GM21528 (cell line): ENCODE measurements around the gene SIRPB1.
"Not testable (repeated sequence)": the region's sequence is repeated elsewhere in the genome, so short reads cannot be mapped to it uniquely, and the experiment has no call there.

Experiments
- ATAC-seq: cut with Tn5 transposase; IDR thresholded peaks from one replicate; pipeline ENCODE4 v1.9.1; 2021; ENCODE audit warnings: mild to moderate bottlenecking, moderate library complexity; ENCODE audit not compliant: unreplicated experiment, low FRiP score

SIRPB1 gene

DNA sequence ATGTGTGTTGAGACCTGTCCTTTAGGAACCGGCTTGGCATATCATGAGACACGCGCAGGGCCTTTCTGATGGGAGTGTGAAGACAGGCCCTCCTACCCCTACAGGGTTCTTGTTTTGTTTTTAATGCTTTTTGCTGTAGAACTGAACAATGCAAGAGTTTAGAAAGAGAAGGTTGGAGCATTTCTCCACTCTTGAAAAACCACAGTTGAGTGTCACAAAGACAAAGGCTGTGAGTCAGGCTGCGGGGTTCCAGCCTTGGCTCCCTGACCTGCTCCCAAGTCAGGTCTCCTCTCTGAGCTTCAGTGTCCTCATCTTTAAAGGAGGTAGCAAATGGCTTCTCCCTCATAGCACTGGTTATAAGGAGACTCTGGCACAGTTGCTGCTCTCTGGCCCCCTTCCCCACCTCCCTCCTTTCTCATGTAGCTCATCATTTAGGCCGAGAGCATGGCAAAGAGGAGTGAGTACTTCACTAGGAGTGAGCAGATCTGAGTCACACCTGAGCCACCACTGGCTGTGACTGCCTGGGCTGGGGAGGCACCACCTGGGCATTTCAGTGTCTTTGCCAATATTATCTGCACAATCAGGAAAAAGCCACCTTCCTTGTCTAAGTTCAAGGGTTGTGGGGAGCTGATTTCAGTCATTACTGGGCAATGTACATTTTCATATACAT is 11.0 kb downstream of the SIRPB1 start:
- not testable (repeated sequence) for ATAC-seq

DNA sequence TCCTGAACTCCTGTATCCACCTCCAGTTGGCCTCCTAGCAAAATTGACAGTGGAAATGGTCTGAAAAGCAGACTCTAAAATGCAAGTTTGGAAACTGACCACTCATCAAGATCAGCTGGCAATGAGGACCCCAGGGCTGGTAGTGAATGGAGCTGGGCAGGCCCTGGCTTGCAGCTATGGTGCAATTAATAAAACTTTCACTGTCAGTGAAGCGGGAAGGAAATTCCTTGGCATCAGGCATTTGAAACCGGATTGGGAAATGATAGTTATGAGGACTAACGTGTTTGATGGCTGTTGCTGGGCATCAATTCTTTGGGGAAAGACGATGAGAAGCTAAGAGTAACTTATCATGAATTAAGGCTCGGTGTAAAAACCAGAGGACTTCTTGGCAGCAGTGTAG is 19.1 kb downstream of the SIRPB1 start:
- ATAC-seq, result no peak

DNA sequence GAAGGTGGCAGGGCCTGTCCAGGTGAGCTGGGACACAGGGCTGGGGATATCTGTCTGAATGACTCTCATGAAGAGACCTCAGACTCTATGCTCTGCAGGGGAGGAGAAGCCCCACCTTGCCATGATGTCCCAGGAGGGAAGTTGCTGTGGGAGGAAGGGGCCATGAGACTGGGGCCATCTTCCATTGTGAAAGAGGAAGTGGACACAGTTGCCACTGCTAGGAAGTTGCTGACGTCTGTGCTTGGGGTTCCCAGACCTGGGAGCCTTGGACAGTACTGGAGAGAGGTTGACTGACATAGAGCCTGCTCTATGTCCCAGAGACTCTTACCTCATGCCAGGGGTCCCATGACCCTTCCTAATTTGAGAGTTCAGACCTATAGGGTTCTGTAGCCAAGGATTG is 24.5 kb downstream of the SIRPB1 start:
- no peak for ATAC-seq

DNA sequence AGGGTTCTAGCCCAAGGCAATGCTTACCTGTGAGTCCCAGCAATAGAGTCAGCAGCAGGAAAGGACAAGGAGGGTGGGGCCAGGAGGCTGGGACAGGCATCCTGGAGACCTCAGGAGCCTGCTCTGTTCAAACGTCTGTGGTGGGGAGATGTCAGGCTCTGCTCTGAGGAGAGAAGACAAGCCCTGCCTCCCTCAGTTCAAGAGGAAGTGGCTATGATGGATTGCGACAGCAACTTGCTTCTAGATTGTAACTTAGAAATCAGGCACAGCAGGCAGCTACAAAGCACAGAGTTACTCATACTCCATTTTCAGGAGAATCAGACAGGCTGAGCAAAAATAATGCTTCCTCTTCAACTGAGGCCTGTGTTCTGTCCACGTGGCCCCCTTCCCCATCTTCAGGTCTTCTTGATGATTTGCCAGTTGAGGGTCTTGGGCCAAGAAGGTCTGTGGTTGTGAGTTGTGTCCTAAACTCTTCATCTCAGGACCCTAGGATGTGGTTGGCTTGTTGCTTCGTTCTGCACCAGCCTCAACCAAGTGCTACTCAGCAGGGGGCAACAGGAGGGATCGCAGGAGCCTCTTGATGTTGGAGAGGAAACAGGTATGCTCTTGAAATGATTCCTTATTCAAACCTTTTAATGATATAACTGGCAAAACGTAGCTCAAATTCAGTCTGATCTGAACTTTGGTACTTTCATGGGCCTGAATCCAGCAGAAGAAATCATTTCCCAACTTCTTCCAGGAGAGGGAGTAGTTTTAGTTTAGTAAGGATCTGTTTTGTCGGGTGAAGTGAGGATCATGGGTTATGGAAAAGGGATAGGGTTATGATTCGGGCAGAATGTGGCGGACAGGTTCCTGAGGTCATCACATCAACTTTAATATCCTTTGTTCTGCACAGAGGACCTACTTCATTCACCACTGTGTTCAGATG is 31.0 kb downstream of the SIRPB1 start:
- ATAC-seq, result no peak

DNA sequence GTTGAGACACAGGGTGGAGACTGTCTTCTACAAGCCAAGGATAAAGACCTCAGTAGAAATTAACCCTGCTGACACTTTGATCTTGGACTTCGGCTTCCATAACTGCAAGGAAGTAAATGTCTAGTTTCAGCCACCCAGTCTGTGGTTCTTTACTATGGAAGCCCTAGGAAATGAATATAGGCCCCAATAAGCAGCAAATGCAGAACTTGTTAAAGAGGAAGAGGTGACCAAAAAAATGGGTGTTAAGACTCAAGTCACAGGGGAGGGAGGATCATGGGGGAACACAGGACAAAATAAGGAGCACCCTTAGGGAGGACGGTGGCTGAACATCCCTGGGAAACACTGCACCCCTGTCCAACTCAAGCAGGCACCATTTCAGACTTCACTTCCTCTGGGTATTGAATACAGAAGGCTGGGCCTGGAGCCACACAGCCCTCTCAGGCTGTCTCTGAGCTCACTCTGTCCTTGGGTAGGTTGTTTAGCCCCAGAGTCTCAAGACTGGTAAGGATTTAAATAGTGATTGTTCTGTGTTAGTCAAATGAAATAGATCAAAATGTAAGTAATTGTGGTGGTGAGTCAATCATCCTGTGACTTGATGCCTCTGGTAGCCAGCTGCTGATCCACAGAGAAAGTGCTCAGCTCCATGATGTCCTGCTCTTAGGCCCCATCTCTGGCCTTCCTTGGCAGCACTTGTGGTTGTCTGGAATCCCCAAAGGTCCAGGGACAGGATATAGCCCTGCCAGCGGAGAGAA is 31.9 kb downstream of the SIRPB1 start:
- no peak for ATAC-seq

DNA sequence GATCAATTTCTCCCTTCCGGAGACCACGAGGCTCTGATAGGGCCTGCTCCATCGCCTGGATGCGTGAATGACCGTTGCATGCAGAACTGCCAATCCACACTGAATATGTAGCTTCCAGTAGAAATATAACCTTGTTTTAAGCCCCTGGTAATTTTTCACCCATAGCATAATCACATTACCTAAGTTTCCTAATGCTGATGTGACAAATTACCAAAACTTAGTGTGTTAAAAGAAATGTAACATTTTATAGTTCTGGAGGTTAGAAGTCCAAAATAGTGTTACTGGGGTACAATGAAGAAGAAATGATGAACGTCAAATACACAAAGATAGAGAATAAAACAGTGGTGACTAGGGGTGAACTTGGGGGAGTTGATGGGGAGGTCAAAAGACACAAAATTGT is 40.3 kb downstream of the SIRPB1 start:
- ATAC-seq, result no peak

DNA sequence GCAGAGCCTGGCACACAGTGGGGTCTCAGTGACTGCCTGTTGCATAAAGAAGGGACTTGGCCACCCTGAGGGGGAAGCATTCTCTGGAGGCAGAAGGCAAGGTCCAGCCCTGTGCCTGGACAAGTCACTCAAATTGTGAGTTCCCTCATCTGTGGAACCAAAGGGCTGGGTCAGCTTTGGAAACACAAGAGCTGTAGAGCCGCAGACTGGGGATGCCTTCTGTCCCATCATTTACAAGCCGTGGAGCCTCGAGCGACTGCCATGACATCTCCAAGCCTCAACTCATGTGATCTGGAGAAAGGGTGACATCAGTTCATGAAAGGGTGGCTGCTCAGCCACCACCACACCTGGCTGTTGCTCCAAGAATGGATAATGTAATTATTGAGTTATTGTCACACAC is 41.9 kb downstream of the SIRPB1 start:
- ATAC-seq, result no peak

DNA sequence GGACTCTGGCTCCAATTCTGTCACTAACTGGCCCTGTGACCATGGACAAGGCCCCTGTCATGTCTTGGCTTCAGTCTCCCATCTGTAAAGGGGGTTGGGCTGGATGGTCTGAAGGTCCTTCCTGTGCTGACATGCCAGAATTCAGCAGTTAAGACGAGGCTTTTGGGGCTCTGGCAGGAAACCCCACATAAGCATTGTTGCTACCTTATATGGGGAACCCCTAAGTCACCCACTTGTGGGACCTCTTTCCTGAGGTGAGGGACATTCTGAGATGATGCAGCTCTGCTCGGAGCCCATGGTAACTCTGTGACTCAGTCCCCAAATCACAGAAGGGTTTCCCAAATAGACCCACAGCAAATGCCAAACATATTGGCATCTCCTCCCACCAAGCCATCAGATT is 42.5 kb downstream of the SIRPB1 start:
- not testable (repeated sequence) for ATAC-seq

DNA sequence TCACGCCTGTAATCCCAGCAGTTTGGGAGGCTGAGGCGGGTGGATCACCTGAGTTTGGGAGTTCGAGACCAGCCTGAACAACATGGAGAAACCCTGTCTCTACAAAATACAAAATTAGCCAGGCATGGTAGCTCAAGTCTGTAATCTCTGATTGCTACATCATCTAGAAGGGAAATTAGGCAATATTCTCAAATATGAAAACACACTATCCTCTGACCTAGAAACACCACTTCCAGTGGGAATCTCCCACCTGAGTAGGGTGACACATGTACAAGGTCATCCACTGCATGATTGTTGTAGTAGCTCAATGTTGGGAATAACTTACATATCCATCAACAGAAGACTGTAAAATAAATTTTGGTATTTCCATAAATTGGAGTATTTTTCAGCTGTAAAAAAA is 43.2 kb downstream of the SIRPB1 start:
- no peak for ATAC-seq

DNA sequence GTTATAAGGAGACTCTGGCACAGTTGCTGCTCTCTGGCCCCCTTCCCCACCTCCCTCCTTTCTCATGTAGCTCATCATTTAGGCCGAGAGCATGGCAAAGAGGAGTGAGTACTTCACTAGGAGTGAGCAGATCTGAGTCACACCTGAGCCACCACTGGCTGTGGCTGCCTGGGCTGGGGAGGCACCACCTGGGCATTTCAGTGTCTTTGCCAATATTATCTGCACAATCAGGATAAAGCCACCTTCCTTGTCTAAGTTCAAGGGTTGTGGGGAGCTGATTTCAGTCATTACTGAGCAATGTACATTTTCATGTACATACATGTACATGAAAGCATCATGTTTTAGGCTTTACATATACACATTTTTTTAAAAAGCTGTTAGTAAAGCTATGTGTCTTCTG is 43.8 kb downstream of the SIRPB1 start:
- not testable (repeated sequence) for ATAC-seq

DNA sequence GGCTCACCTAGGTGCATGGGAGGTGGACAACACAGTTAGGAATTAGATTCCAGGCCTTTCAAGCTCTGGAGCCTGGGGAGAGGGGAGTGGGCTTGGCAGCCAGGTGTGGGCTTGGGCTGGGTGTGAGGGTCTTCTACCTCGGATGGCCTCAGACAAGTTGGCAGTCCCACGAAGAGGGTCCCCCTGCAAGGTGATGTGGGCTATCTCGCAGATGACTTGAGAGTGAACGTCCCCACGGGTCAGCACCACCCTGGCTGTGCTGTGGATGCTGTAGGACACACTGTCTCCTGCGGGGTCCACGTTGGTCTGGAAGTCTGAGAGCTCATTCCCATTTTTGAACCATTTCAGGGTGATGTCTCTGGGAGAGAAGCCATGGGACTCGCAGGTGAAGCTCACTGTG is 48.2 kb downstream of the SIRPB1 start:
- not testable (repeated sequence) for ATAC-seq
